TTC549 (cell line): Measurements from ENCODE around the gene DOCK1.

ENCODE experiments used
- FAIRE-seq: peaks from 2 replicates; lab custom pipeline; 2012; peaks lifted over from hg19 to GRCh38; lab: Jason Lieb, UNC

DOCK1 gene

GRCh38 chr10:127431525-127431924, 526.3 kb downstream of the DOCK1 start:
- FAIRE-seq = no peak

GRCh38 chr10:127434006-127434405, 528.8 kb downstream of the DOCK1 start:
- no peak for FAIRE-seq

- FAIRE-seq = no peak
Measured at GRCh38 chr10:127435246-127435645, 530.0 kb downstream of the DOCK1 start.

DNA sequence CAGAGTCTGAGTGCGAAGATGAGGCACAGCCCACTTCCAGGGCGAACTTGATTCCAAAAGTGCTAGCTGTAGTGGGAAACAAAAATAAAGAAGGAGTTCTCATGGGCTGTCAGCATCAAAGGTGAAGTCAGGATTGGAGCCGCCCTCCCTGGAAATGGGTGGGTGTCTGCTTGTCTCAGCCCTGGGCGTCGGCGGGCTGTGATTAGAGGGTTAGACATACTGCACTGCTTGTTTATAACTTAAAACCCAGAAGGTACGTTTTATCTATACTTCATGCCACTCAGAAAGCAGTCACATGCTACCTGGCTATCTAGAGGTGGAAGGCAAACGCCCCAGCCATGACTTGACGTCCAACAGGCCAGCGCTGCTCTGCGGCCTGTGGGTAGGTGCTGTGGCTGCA, 535.1 kb downstream of the DOCK1 start:
- no peak for FAIRE-seq

DNA sequence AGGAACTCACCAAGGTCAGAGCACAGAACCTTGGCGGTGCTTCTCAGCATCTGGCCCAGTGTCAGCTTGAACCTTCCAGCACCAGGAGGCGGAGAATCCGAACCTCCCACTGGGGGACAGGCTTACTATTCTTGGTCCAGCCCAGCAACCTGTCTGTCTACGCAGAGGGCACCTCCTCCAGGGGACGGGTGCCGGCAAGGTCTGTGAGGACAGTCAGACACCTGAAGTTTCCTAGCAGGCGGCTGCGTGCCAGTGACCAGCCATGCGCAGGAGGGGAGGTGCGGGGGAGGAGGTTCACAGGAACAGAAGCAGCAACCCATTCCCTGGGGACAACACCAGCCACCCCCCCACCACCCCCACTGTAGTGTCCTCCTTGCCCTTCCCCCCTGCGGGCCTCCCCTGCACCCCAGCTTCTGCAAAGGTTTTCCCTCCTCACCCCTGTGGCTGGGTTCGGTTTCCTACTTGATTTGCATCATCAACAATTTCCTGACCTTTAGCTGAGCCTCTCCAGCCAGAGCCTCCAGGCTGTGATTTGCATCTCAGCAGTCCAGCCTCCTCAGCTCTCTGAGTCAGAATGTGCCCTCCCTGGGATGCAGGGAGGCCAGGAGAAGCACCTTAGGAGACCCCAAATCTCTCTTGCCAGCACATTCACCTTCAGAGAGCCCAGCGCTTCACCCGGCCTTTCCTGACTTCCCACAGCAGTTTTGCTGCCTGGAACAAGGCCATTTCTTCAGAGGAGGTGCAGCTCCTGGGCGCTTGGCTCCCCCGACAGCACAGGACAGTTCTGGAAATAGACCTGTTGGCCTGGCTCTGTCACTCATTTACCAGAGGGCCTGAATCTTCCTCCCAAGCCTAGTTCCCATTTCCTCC, 536.4 kb downstream of the DOCK1 start:
- FAIRE-seq = no peak

GRCh38 chr10:127442220-127442525, 536.9 kb downstream of the DOCK1 start:
- FAIRE-seq = no peak

GRCh38 chr10:127444155-127444554, 538.9 kb downstream of the DOCK1 start:
- no peak for FAIRE-seq

DNA sequence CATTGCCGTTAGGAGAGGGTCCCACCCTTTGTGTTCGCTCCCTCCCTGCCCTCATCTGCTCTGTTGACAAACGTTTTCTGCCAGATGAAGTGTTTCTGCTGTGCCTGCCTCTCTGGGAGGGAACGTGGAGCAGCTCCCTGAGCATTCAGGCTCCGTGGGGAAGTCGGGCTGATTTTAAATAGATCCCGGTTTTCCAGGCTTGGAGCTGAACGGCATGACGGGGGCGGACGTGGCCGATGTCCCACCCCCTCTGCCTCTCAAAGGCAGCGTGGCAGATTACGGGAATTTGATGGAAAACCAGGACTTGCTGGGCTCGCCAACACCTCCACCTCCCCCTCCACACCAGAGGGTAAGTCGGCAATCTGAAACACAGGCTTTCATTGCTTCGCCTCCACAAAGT, 542.0 kb downstream of the DOCK1 start:
- no peak for FAIRE-seq

DNA sequence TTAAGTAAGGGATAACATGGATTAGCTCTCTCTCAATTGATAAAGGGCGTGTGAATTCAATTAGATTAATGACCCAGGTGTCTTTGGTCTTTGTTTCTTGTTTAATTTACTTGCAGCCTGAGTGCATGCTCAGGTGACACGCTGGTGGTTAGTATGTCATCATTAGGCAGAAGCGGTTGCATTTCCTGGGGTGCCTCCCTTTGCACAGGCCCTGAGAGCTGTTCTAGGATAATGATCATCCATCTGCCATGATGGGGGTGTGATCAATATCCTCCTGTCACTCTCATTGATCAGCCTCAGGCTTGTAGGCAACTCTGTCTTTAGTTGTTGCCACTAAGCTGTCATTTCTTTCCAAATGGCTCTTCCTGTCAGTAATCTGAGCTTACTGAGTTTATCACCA, 544.3 kb downstream of the DOCK1 start:
- no peak for FAIRE-seq

GRCh38 chr10:127450644-127451043, 545.4 kb downstream of the DOCK1 start:
- no peak for FAIRE-seq

DNA sequence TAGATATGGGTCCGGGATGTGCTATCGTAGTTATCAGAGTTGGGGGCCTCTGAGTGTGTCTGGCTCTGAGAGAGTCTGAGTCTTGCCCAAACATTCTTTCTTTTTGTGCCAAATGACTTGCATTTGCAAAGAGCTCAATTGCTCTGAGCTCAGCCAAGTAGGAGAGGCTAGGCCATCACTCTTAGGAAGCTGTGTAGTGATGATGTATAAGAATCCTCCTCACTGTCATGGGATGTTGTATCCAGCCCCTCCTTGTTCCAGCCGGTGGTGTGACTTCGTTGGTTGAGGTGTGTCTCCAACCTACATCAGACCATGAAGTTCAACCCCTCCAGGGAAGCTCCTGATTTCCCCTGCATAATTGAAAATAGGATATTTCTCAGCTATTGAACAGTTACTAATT, 546.4 kb downstream of the DOCK1 start:
- no peak for FAIRE-seq

DNA sequence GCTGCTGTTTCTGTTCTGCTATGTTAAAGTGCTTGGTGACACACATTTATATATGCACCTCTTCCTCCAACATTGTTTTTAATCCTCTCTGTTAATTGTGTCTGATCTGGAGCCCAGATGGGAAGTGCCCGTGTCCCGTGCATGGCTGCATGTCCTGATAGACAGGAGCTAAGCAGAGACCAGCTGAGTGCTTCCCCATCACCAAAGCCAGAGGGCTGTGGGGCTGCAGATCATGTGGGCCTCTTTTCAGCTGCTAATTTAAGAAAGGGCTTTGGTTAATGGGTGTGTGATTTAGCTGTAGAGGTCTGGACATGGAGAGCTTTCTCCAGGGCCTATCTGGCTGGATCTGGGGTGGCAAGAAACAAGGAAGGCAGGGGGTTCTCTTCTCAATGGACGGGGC, 547.3 kb downstream of the DOCK1 start:
- FAIRE-seq = no peak

DNA sequence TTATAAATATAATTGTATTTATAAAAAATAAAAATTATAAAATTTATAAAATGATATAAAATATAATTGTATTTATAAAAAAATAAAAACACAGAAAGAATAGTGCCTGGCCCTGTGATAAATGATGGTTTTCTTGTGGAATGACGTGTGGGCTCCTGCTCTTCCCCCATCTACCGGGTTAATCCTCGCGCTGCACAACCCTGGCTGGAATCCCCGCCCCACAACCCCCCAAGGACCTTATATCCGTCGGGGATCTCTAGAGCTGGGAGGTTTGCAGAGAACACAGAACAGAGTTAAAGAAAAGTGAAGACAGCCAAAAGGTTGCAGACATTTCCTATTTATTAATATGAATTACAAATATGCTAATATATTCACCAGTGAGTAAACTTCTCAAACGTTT, 548.5 kb downstream of the DOCK1 start:
- no peak for FAIRE-seq

GRCh38 chr10:127456122-127456521, 550.9 kb downstream of the DOCK1 start:
- FAIRE-seq = no peak

GRCh38 chr10:127458016-127458810, 553.0 kb downstream of the DOCK1 start:
- FAIRE-seq = no peak

GRCh38 chr10:127458829-127459228, 553.6 kb downstream of the DOCK1 start:
- FAIRE-seq = no peak

DNA sequence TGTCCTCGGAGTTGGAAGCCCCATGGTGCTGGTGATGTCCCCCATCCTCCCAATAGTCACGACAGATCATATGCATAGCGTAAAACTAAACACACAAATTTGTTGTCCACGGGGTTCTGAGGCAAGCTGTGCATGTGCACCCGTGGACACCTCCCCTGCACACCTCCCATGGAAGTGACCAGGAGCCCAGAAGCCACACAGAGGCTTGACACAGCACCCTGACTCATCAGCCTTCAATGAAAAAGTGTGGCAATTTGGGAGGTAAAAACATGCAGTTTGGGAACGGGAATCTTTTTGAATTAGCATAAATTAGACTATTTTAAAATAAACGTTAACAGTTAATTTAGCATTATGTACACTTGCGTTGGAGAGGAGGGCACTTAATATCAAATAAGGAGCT, 554.7 kb downstream of the DOCK1 start:
- no peak for FAIRE-seq

DNA sequence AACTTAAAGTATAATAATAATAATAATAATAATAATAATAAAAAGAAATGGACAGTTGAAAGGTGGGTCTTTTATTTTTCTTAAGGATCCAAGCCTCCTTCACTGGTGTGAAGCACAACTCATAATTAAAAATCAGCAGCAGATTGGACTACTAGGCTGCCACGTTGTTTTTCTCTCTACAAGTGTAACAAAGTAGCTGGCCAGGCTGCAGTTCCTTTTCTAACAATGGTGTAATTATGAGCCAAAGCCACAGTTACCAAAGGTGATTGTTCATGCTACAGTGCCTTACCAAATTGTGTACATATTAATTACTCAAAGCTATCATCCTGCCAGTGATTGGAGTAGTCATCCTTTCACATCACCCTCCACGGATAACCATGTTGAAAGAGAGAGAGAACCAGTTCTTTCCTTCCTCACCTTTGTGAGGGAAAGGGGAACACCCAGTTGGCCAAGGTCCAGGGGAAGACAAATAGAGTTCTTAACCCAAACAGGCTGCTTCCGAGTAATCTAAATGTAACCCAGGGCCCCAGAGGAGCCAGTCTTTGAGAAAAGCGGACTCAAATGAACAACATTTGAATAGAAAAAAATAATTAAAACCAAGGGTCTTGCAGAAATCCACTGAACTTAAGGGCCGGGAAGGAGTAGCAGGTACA, 557.5 kb downstream of the DOCK1 start:
- no peak for FAIRE-seq

- no peak for FAIRE-seq
Measured at GRCh38 chr10:127463548-127463947, 558.3 kb downstream of the DOCK1 start.

DNA sequence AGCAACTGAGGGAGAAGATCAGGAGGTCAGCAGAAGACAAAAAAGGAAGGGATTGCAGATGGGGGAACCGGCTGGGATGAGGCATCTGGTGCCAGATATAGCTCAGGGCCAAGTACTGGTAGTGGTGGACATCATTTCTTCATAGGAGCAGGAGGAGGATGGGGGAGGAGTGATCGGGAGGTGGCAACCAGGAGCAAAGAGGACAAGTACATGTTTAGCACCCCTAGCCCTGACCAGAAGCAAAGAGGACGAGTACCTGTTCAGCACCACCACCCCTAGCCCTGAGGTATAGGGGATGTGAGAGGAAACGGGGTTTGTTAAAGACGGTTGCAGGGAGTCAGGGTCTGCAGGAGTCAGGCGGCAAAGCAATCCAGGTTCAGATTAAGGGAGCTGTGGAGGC, 559.3 kb downstream of the DOCK1 start:
- no peak for FAIRE-seq

- no peak for FAIRE-seq
Measured at GRCh38 chr10:127467811-127468210, 562.6 kb downstream of the DOCK1 start.

DNA sequence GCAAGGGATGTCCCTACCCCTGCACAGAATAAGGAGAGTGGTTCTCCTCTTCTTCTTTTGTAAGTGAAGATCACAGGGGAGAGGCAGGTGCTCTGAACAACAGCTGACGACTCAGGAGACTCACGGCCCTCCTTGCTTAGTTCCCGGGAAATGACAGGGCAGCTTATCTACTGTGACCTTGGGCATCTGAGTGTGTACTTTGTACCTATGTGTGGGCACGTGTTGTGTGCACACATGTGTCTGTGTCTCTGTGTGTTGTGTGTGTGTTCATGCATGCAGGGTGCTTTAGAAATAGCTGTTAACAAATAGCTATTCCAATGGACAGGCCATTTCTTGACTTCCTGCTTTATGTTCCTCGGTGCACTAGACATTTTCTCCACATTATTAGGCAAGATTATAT, 563.4 kb downstream of the DOCK1 start:
- no peak for FAIRE-seq

DNA sequence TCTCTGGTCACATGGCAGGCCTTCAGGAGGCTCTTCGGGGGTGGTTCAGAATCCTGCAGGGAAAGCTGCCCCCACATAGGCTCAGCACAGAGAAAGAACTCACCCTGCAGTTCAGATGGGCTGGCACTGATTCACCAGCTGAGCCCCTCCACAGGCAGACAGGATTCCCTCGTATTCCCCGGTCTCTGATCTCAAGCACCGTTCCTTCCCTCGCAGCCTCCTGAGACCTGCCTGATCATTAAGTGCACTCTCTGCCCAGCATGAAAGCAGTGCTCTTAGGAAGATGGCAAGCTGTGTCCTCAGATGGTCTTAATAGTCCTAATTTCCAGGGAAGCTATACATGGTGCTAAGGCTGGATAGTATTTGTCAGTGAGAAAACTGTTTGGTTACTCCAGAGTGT, 565.7 kb downstream of the DOCK1 start:
- no peak for FAIRE-seq
